Type B pancreatic cell (in vitro differentiated cells): ENCODE measurements around the gene MUC4. TPM values are rescaled to one million over a fixed set of nuclear protein-coding genes. Genes with fewer than 3 reads are reported as not detected.
"Not testable (repeated sequence)": the region's sequence is repeated elsewhere in the genome, so short reads cannot be mapped to it uniquely, and the experiment has no call there.

Source experiments
- DNase-seq: peaks from one replicate; pipeline ENCODE4 v3.0.0; 2021; ENCODE audit warnings: mixed read lengths; ENCODE audit not compliant: unreplicated experiment; ENCODE audit errors: extremely low spot score
- H3K27ac Mint-ChIP-seq: 2 replicates; pipeline ENCODE4 v1.8.0; 2021; ENCODE audit warnings: mild to moderate bottlenecking, mixed read lengths
- H3K27me3 Mint-ChIP-seq: 2 replicates; pipeline ENCODE4 v1.8.0; 2021; ENCODE audit warnings: mixed read lengths
- H3K36me3 Mint-ChIP-seq: 2 replicates; pipeline ENCODE4 v1.8.0; 2021; ENCODE audit warnings: mixed read lengths
- H3K4me1 Mint-ChIP-seq: one replicate; pipeline ENCODE4 v1.8.0; 2021; ENCODE audit warnings: mixed read lengths; ENCODE audit not compliant: unreplicated experiment
- H3K4me3 Mint-ChIP-seq: 2 replicates; pipeline ENCODE4 v1.8.0; 2021; ENCODE audit warnings: mild to moderate bottlenecking, mixed read lengths
- H3K9me3 Mint-ChIP-seq: 2 replicates; pipeline ENCODE4 v1.8.0; 2021; ENCODE audit warnings: mixed read lengths
- total RNA-seq: library from RNA; stranded (reverse); gene quantifications from 2 replicates; pipeline ENCODE4 v1.2.1, GENCODE V29; 2021; ENCODE audit warnings: low replicate concordance
- TF ChIP-seq, protein P1 (sequence below): fragments of 200-600 bp; sonication (generic); conservative IDR thresholded peaks from 2 replicates; pipeline ENCODE4 v1.5.0; 2021; ENCODE audit warnings: antibody characterized with exemption, mild to moderate bottlenecking

The MUC4 gene
- total RNA-seq, 1 donor from 2014 or later: 2.4 TPM

DNA sequence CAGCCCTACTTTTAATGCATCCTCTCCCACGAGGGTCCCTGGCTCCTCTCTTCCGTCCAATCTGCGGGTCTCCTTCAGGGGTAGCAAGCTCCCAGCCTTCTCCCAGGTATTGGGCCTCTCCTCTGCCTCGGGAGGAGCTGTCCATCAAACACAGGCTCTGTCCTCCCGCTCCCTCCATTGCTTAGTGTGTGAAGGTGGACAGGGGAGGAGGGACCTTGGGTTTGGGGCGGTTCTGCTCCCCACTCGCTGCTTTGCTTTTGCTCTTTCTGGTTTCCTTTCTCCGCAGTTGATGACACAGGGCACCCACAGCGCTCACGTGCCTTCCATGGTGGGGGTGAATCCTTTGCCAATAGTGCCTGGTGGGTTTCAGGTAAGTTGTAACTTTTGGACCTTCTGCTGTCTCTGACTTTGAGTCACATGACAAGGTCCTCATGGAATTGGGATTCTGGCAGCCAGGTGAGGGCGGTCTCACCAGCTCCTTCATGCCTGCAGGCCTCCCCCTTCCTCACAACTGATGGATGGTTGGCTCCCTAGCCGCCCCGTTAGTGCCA lies 72.1 kb downstream of the MUC4 start:
- Mint-ChIP-seq H3K4me3 (no peak overlapping the region), H3K4me1 (no peaks in the 10 kb centered on the region), H3K27me3 (peaks cover 16% of the 10 kb centered on the region), H3K27ac (no peak overlapping the region), H3K36me3 (no peaks in the 10 kb centered on the region), H3K9me3 (no peaks in the 10 kb centered on the region)
- DNase-seq: no peak
- TF ChIP-seq, protein P1, sequence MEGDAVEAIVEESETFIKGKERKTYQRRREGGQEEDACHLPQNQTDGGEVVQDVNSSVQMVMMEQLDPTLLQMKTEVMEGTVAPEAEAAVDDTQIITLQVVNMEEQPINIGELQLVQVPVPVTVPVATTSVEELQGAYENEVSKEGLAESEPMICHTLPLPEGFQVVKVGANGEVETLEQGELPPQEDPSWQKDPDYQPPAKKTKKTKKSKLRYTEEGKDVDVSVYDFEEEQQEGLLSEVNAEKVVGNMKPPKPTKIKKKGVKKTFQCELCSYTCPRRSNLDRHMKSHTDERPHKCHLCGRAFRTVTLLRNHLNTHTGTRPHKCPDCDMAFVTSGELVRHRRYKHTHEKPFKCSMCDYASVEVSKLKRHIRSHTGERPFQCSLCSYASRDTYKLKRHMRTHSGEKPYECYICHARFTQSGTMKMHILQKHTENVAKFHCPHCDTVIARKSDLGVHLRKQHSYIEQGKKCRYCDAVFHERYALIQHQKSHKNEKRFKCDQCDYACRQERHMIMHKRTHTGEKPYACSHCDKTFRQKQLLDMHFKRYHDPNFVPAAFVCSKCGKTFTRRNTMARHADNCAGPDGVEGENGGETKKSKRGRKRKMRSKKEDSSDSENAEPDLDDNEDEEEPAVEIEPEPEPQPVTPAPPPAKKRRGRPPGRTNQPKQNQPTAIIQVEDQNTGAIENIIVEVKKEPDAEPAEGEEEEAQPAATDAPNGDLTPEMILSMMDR: no peak

DNA sequence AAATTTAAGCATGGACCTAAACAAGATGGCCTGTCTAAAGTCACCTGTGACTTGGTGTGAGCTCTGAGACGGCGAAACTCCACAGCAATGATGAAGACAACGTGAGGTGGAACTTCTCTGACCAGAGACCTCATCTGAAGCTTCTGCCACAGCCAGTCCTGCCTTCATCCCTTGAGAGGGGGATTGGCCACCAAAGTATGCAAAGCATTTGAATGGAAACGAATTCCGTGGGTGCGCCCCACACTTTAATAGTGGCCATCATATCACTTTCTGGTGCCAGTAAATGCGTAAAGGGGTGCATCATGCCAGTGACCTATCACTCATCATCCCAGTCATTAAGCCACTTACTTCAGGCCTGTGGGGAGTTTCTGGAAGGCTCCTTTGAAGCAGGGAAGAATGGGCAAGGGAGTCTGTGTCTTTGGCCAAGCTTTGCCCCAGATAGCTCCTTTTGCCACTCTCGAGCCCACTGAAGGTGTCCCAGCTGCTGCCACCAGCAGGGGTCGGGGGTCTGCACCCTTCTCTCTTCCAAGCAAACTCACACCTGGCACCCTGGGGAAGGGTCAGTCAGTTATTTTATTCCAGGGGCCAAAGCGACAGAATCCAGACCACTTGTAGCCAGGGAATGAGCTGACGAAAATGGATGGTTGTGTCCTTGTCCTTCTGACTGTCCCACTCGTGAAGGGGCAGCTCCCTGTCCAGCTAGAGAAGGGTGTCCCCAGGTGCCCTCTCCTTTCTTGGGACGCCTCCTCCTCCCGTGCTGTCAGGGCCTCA lies 73.3 kb downstream of the MUC4 start:
- Mint-ChIP-seq H3K9me3 (no peaks in the 10 kb centered on the region), H3K4me3 (no peak overlapping the region)

DNA sequence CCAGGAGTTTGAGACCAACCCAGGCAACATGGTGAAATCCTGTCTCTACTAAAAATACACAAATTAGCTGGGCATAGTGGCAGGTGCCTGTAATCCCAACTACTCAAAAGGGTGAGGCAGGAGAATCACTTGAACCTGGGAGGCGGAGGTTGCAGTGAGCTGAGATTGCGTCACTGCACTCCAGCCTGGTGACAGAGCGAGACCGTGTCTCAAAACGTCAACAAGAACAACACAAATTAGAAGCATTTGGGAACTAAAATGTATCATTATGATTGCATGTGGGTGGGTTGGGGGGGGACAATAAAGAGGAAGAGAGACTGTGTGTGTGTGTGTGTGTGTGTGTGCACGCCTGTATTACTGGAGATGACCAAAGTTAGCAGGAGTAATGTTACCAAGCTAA lies 73.9 kb downstream of the MUC4 start:
- H3K4me1 Mint-ChIP-seq, H3K9me3 Mint-ChIP-seq, H3K27me3 Mint-ChIP-seq, H3K4me3 Mint-ChIP-seq, DNase-seq, H3K27ac Mint-ChIP-seq, H3K36me3 Mint-ChIP-seq: not testable (repeated sequence)

More for the DNA sequence above, 73.3 kb downstream of the MUC4 start:
- Mint-ChIP-seq H3K27ac (no peak overlapping the region), H3K27me3 (peaks cover 8% of the 10 kb centered on the region), H3K4me1 (peaks cover 2% of the 10 kb centered on the region), H3K36me3 (no peaks in the 10 kb centered on the region)
- TF ChIP-seq, protein P1: no peak
- DNase-seq: no peak

DNA sequence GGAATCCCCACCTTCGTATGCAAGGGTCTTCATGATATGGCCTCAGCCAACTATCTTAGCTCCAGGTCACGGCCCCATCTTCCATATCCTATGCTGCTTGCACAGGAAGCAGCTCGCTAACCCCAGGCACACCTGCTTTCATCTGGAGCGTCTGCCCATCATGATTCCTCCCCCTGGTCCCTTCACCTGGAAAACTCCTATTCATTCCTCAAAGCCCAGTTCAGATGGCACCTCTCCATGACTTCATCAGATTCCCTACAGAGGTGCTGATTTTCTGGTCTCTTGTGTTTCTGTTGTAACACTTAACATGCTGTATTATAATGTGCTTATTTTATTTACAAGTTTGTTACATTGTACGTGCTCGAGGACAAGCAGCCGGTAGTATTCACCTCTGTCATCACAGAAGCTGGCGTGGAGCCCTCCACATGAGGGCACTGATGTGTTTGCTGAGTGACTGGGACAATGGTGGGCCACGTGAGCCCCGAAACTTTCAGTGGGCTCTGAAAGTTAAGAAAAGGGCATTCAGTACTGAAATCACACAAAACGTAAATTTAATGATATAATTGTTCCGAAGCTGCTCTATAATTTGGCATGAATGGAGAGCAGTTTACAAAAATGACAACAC lies 74.8 kb downstream of the MUC4 start:
- Mint-ChIP-seq H3K4me1 (peaks cover 9% of the 10 kb centered on the region), H3K27me3 (peaks cover 8% of the 10 kb centered on the region)

DNA sequence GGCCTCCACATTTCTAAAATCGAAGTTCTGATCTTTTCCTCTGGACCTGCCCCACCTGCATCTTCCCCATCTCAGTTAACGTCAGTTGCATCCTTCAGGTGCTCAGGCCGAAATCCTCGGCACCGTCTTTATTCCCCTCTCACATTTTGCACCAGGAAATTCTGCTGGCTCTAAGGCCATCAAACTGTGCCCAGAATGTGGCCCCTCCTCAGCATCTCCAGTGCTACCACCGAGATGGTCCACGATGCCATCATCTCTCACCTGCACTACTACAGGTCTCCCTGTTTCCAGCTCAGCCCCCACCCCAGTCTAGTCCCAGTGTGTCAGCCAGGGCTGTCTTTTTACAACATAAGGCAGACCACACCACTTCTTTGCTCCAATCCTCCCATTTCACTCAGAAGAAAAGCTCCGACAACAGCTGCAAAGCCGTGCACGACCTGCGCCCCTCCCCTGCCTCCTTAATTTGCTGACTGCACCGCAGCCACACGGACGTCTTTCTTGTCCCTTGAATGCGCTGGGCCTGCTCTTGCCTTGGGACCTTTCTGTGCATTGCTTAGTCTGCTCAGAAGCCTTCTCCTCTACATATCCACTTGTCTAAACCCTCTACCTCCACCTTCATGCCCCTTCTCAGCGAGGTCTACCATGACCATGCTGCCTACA lies 76.6 kb downstream of the MUC4 start:
- Mint-ChIP-seq H3K4me1 (peaks cover 9% of the 10 kb centered on the region), H3K27ac (no peak overlapping the region), H3K4me3 (no peak overlapping the region), H3K9me3 (no peaks in the 10 kb centered on the region), H3K27me3 (no peaks in the 10 kb centered on the region), H3K36me3 (no peaks in the 10 kb centered on the region)
- DNase-seq: no peak
- TF ChIP-seq, protein P1: no peak

More for the DNA sequence above, 74.8 kb downstream of the MUC4 start:
- H3K36me3 Mint-ChIP-seq: no peaks in the 10 kb centered on the region
- H3K27ac Mint-ChIP-seq: no peak overlapping the region
- no peak overlapping the region for H3K4me3 Mint-ChIP-seq
- TF ChIP-seq, protein P1: no peak
- no peak for DNase-seq
- H3K9me3 Mint-ChIP-seq: no peaks in the 10 kb centered on the region

DNA sequence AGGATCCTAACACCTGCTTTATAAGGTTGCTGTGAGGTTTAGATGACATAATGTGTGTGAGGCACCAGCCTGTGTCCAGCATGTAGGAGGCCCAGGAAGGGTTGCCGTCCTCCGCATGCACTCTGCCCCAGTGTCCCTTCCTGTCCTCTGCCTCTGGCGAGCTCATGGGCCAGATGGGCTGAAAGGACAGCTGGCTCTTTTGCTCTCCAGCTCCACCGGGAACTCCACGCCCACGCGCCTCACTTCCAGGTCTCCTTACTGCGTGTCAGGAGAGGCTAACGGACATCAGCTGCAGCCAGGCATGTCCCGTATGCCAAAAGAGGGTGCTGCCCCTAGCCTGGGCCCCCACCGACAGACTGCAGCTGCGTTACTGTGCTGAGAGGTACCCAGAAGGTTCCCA lies 78.8 kb downstream of the MUC4 start:
- Mint-ChIP-seq H3K36me3 (no peaks in the 10 kb centered on the region), H3K27me3 (no peaks in the 10 kb centered on the region), H3K4me3 (no peak overlapping the region), H3K27ac (no peak overlapping the region), H3K4me1 (peaks cover 12% of the 10 kb centered on the region), H3K9me3 (no peaks in the 10 kb centered on the region)
- TF ChIP-seq, protein P1: no peak
- no peak for DNase-seq
